OCI-LY7 (cell line): ENCODE data around the gene HS3ST2.

Experiments used
- CTCF ChIP-seq: fragments of 200-600 bp; sonication (generic); conservative IDR thresholded peaks from 2 replicates; pipeline ENCODE4 v1.5.1; 2014; ENCODE audit warnings: mild to moderate bottlenecking, antibody characterized with exemption, low read length, moderate library complexity, mixed read lengths
- EZH2phosphoT487 ChIP-seq: fragments of 200-600 bp; sonication (generic); IDR thresholded peaks from 2 replicates; pipeline ENCODE4 v1.6.1; 2018; ENCODE audit warnings: low read depth, borderline replicate concordance, mild to moderate bottlenecking, mixed run types, antibody characterized with exemption, low read length, moderate library complexity, mixed read lengths

- TF ChIP-seq CTCF, result no peak
- TF ChIP-seq EZH2phosphoT487, result no peak
Measured at GRCh38 chr16:22813948-22814710, at the start of gene HS3ST2.
